CD4-positive, alpha-beta T cell treated with Interleukin-10 for 1 hour (primary cell): ENCODE data around the gene NRCAM.

Experiments used
- DNase-seq: peaks from one replicate; pipeline ENCODE4 v3.0.0-alpha.2; 2020

NRCAM gene

GRCh38 chr7:108114117-108114841 is 342.0 kb downstream of the NRCAM start:
- no peak for DNase-seq

- DNase-seq, result no peak
Measured at GRCh38 chr7:108112683-108113082, 343.6 kb downstream of the NRCAM start.

GRCh38 chr7:108109221-108109908 is 346.9 kb downstream of the NRCAM start:
- DNase-seq, result no peak

DNA sequence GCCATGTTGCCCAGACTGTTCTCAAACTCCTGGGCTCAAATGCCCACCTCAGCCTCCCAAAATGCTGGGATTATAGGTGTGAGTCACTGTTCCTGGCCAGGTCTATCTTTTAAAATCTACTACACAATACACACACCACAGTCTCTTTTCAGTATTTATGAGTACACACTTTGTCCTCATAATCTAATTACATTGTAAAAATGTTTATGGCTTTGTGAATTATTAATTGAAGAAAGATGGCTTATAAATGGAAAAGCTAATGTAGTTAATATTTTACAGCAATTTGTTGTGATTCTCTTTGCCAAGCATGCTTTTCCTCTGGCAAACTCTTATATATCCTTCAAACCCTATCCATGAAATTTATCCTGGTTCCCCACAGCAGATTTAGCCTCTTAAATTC is 348.1 kb downstream of the NRCAM start:
- no peak for DNase-seq

DNA sequence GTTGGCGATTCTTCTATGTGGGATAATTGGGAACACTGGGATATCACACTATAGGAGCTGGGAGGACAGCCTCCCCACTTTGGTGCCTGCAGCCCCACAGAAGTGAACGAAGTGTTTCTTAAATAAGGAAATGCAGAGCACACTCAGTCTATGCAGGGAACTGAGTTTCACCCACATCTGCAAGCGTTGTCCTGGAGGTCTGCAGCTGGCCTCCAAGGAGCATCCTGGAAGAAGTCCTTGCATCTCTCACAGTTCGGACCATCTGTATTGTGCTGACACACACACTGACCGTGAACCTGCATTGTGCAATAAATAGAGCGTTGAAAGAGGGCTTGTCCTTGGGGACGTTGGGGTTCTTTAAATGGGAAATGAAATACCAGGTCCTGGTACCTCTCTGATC is 351.9 kb downstream of the NRCAM start:
- DNase-seq, result no peak

DNA sequence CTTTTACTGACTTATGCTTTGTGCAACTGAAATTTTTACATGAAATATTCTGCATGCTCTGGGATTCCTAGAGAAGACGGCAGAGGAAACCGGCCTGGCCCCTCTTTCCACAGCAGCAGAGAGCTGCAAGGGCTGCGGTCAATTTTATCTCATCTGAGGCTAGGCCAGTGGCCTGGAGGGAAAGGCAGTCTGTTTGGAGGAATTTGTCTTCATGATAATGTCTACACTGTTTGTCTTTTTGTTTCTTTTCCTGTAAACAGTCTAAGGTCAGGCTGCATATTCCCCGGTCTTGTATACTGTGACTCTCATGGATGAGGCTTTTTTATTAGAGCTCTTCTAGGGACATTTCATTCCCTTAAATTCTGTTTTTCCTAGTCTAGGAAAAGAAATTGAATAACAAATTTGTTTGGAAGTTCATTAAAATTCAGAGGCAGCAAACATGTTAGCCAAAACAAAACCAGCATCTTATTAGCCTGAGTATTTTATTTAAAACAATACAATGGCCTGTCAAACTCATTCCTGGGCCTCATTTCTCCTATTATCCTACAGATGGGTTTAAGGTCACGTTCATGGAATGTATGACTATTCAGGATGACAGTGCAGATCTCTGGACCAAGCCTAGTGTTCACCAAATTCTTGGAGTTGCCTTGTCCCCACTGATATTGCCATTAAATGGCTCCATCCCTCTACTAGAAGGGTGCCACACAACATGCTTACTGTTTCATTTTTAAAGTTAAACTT is 352.5 kb downstream of the NRCAM start:
- DNase-seq, result no peak

- DNase-seq, result no peak
Measured at GRCh38 chr7:108102671-108103312, 353.4 kb downstream of the NRCAM start.

GRCh38 chr7:108101759-108102158 is 354.5 kb downstream of the NRCAM start:
- DNase-seq, result no peak

DNA sequence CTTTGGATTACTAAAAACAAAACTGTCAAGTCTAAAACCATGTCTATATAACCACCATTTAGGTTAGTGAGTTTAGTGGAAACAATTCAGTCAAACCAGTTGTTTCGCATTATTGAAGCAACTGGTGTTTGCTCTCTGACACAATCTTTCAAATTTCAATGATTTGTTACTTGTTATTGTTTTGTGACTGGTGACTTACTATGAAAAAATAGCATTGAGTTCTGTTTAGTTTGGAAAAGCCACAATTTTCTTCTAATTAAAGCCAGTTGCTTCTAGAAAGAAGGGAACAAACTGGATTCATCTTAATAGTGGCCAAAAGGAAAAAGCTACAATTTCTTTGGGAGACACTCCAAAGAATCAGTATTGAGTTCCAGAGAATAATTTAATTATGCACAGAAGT is 356.5 kb downstream of the NRCAM start:
- DNase-seq, result no peak

GRCh38 chr7:108097703-108098102 is 358.5 kb downstream of the NRCAM start:
- DNase-seq, result no peak
